ENCODE measurements around the gene ADGRV1.
A peak's percentile ranks its signal among the peaks of the same experiment; 100 is the strongest.

Gene ADGRV1

DNA sequence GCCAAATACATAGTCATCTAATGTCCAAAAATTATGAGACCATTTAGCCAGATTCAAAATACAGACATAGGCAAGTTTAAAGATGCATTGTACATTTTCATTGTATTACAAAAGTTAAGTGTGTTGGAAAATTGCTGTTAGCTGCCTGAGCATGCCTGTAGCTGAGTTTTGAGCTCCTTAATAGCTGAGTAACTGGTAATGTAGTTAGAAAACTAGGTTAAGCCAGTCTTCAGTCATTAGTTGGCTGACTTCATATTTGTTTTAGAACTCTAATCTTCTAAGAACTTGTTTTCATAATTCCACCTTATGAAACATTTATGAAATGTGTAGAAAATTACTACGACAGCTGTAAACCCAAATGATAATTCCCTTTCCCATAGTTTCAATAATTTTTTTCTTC is 531.2 kb downstream of the ADGRV1 start:
- no peaks in the 10 kb centered on the region for H3K4me1 ChIP-seq (ENCODE audit: control insufficient read depth in 1 of 2, insufficient read depth in 2 of 2, low read length in 2 of 2)
- H3K18ac ChIP-seq (ENCODE audit: low read length) = no peak overlapping the region
- H3K36me3 ChIP-seq (ENCODE audit: control insufficient read depth in 1 of 2, insufficient read depth in 2 of 2, low read length in 2 of 2) = no peaks in the 10 kb centered on the region
- H2BK120ac ChIP-seq (ENCODE audit: insufficient read depth, low read length, poor library complexity) = no peak overlapping the region
- no peak overlapping the region for H4K12ac ChIP-seq (ENCODE audit: low read depth, low read length)
- H3K9me3 ChIP-seq (ENCODE audit: insufficient read depth, low read depth, low read length) = no peaks in the 10 kb centered on the region
- H3K4ac ChIP-seq (ENCODE audit: low read depth, low read length) = no peak overlapping the region
- no peak overlapping the region for H2AFZ ChIP-seq (ENCODE audit: insufficient read depth, low read length, poor library complexity)
- H3K79me1 ChIP-seq (ENCODE audit: low read length) = no peaks in the 10 kb centered on the region
- no peak overlapping the region for H3K27ac ChIP-seq (ENCODE audit: low read depth, low read length)
- H3K4me2 ChIP-seq (ENCODE audit: low read length) = no peak overlapping the region
- no CpG with 5 or more reads among the region's 1 CpG for WGBS (ENCODE audit: extremely low coverage, insufficient coverage, insufficient read length)
- no peaks in the 10 kb centered on the region for H3K27me3 ChIP-seq (ENCODE audit: insufficient read depth, low read length)
- no peak overlapping the region for H3K23ac ChIP-seq (ENCODE audit: low read length)
- H3K4me3 ChIP-seq (ENCODE audit: low read depth, low read length) = no peak overlapping the region
- no peak overlapping the region for H4K91ac ChIP-seq (ENCODE audit: low read depth, low read length)
- DNase-seq = peak in 1 of 2 donors; percentile 49
- H3K14ac ChIP-seq (ENCODE audit: low read length) = no peak overlapping the region
- H4K8ac ChIP-seq (ENCODE audit: low read depth, low read length) = no peak overlapping the region
- no peak overlapping the region for H3K9ac ChIP-seq (ENCODE audit: low read length)
- no peak overlapping the region for H2BK5ac ChIP-seq (ENCODE audit: low read depth, low read length, poor library complexity)
- H3K79me2 ChIP-seq (ENCODE audit: control insufficient read depth, insufficient read depth, low read length, poor library complexity) = no peaks in the 10 kb centered on the region
- H2BK12ac ChIP-seq (ENCODE audit: low read length) = no peak overlapping the region
- H2AK5ac ChIP-seq (ENCODE audit: low read length) = no peak overlapping the region

DNA sequence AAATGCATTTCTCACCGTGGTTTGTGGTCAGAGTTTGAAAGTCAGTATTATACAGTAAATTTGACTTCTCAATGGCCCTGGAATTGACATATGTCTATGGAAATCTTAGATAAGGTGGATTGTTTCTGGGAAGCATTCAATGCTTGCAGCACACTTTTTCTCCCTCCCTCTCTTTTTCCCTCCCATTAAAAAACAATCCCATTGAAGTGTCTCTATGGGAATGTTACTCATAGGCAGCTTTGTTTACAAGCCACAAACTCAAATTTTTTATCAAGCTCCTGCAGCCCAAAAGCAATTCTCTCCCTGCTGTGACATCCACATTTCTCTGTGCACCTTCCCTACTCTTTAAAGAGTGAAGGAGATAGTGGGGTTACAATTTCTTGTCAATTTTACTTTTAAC is 532.4 kb downstream of the ADGRV1 start:
- Histone ChIP-seq H3K9ac (ENCODE audit: low read length) (no peak overlapping the region), H3K27ac (ENCODE audit: low read depth, low read length) (no peak overlapping the region), H2AFZ (ENCODE audit: insufficient read depth, low read length, poor library complexity) (no peak overlapping the region), H2BK12ac (ENCODE audit: low read length) (no peak overlapping the region), H3K79me2 (ENCODE audit: control insufficient read depth, insufficient read depth, low read length, poor library complexity) (no peaks in the 10 kb centered on the region), H3K9me3 (ENCODE audit: insufficient read depth, low read depth, low read length) (no peaks in the 10 kb centered on the region), H3K27me3 (ENCODE audit: insufficient read depth, low read length) (no peaks in the 10 kb centered on the region), H3K14ac (ENCODE audit: low read length) (no peak overlapping the region), H3K18ac (ENCODE audit: low read length) (no peak overlapping the region), H2AK5ac (ENCODE audit: low read length) (no peak overlapping the region), H3K4me1 (ENCODE audit: control insufficient read depth in 1 of 2, insufficient read depth in 2 of 2, low read length in 2 of 2) (no peaks in the 10 kb centered on the region), H3K23ac (ENCODE audit: low read length) (no peak overlapping the region), H3K4me2 (ENCODE audit: low read length) (no peak overlapping the region), H3K4ac (ENCODE audit: low read depth, low read length) (no peak overlapping the region), H4K91ac (ENCODE audit: low read depth, low read length) (no peak overlapping the region), H4K12ac (ENCODE audit: low read depth, low read length) (no peak overlapping the region), H3K79me1 (ENCODE audit: low read length) (no peaks in the 10 kb centered on the region), H4K8ac (ENCODE audit: low read depth, low read length) (no peak overlapping the region), H2BK120ac (ENCODE audit: insufficient read depth, low read length, poor library complexity) (no peak overlapping the region), H2BK5ac (ENCODE audit: low read depth, low read length, poor library complexity) (no peak overlapping the region), H3K4me3 (ENCODE audit: low read depth, low read length) (no peak overlapping the region), H3K36me3 (ENCODE audit: control insufficient read depth in 1 of 2, insufficient read depth in 2 of 2, low read length in 2 of 2) (no peaks in the 10 kb centered on the region)
- no CpG with 5 or more reads among the region's 1 CpG for WGBS (ENCODE audit: extremely low coverage, insufficient coverage, insufficient read length)
- DNase-seq = peak in 1 of 2 donors; percentile 51

DNA sequence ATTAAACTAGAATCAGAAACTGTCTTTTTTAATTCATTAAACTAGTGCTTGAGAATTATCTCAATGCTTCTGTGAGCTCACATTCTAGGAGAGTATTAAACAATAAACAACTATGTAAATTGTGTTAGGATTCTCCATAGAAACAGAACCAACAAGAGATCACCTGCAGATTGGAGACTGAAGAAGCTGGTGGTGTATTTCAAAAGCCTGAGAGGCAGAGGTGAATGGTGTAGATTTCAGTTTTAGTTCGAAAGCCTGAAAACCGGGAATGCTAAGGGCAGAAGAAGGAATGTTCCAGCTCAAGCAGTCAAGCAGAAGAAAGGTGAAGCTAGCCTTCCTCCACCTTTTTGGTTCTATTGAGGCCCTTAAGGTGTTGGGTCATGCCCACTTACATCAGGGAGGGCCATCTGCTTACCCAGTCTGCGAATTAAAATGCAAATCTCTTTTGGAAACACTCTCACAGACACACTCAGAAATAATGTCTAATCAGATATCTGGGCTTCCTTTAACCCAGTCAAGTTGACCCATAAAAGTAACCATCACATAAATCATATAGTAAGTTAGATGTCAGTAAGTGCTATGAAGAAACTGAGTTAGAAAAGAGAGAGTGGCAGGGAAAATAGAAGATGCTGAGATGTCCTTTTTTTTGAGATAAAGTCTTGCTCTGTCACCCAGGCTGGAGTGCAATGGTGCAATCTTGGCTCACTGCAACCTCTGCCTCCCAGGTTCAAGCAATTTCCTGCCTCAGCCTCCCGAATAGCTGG is 533.1 kb downstream of the ADGRV1 start:
- WGBS (ENCODE audit: extremely low coverage, insufficient coverage, insufficient read length) = no CpG with 5 or more reads among the region's 4 CpGs
- H3K27ac ChIP-seq (ENCODE audit: low read depth, low read length) = no peak overlapping the region
- H3K4me1 ChIP-seq (ENCODE audit: control insufficient read depth in 1 of 2, insufficient read depth in 2 of 2, low read length in 2 of 2) = no peaks in the 10 kb centered on the region
- no peak overlapping the region for H2BK12ac ChIP-seq (ENCODE audit: low read length)
- H3K79me1 ChIP-seq (ENCODE audit: low read length) = no peaks in the 10 kb centered on the region
- H3K4ac ChIP-seq (ENCODE audit: low read depth, low read length) = no peak overlapping the region
- H3K36me3 ChIP-seq (ENCODE audit: control insufficient read depth in 1 of 2, insufficient read depth in 2 of 2, low read length in 2 of 2) = no peaks in the 10 kb centered on the region
- DNase-seq = peak; percentile 66 to 90
- H3K27me3 ChIP-seq (ENCODE audit: insufficient read depth, low read length) = no peaks in the 10 kb centered on the region
- no peak overlapping the region for H2AK5ac ChIP-seq (ENCODE audit: low read length)
- no peak overlapping the region for H2BK120ac ChIP-seq (ENCODE audit: insufficient read depth, low read length, poor library complexity)
- no peak overlapping the region for H3K18ac ChIP-seq (ENCODE audit: low read length)
- no peak overlapping the region for H4K91ac ChIP-seq (ENCODE audit: low read depth, low read length)
- H3K9ac ChIP-seq (ENCODE audit: low read length) = no peak overlapping the region
- no peak overlapping the region for H3K23ac ChIP-seq (ENCODE audit: low read length)
- no peaks in the 10 kb centered on the region for H3K9me3 ChIP-seq (ENCODE audit: insufficient read depth, low read depth, low read length)
- no peak overlapping the region for H2BK5ac ChIP-seq (ENCODE audit: low read depth, low read length, poor library complexity)
- no peak overlapping the region for H3K4me3 ChIP-seq (ENCODE audit: low read depth, low read length)
- no peak overlapping the region for H4K8ac ChIP-seq (ENCODE audit: low read depth, low read length)
- no peaks in the 10 kb centered on the region for H3K79me2 ChIP-seq (ENCODE audit: control insufficient read depth, insufficient read depth, low read length, poor library complexity)
- H3K4me2 ChIP-seq (ENCODE audit: low read length) = no peak overlapping the region
- no peak overlapping the region for H2AFZ ChIP-seq (ENCODE audit: insufficient read depth, low read length, poor library complexity)
- H3K14ac ChIP-seq (ENCODE audit: low read length) = no peak overlapping the region
- no peak overlapping the region for H4K12ac ChIP-seq (ENCODE audit: low read depth, low read length)

DNA sequence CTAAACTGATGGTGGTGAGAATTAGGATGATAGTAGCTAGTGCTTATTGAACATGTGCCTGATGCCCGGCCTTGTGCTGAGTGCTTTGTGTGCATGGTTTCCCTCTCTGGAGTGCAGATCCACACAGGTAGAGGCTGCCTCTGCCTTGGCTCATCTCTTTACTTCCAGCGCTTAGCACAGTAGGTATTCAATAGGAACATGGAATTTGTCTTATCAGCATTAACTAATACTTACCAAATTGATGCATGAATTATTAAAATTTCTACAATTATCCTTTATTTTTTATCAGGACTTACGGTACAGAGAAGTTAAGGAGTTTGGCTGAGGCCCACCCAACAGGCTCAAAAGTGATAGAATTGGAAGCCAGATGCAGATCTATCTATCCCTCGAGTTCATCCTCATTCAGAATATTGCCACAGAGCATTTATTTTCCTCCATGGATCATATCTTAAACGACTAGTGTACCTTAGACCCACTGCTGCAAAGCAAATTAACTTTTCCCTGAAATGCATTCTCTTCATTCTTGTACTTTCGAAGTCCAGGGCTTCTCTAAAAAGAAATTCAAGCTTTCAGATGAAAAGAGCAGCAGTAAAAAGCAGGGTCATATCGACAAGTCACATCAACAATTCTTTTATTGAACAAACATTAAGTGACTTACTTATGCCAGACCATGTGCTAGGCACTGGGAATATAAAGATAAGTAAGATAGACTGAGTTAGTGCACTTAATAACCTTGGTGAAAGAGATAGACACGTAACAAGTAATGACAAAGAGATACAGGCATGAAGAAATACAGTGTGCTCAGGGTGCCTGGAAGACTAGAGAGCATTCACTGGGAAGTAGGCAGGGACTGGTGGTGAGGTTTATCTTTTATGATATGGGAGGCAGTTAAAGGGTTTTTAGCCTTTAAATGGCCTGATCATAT is 534.5 kb downstream of the ADGRV1 start:
- Histone ChIP-seq H3K23ac (ENCODE audit: low read length) (no peak overlapping the region), H3K27me3 (ENCODE audit: insufficient read depth, low read length) (no peaks in the 10 kb centered on the region), H3K9ac (ENCODE audit: low read length) (no peak overlapping the region), H4K12ac (ENCODE audit: low read depth, low read length) (no peak overlapping the region), H3K14ac (ENCODE audit: low read length) (no peak overlapping the region), H3K9me3 (ENCODE audit: insufficient read depth, low read depth, low read length) (no peaks in the 10 kb centered on the region), H2BK120ac (ENCODE audit: insufficient read depth, low read length, poor library complexity) (no peak overlapping the region), H2BK5ac (ENCODE audit: low read depth, low read length, poor library complexity) (no peak overlapping the region), H3K4me2 (ENCODE audit: low read length) (no peak overlapping the region), H3K27ac (ENCODE audit: low read depth, low read length) (no peak overlapping the region), H3K79me2 (ENCODE audit: control insufficient read depth, insufficient read depth, low read length, poor library complexity) (no peaks in the 10 kb centered on the region), H3K4ac (ENCODE audit: low read depth, low read length) (no peak overlapping the region), H3K4me1 (ENCODE audit: control insufficient read depth in 1 of 2, insufficient read depth in 2 of 2, low read length in 2 of 2) (no peaks in the 10 kb centered on the region), H3K18ac (ENCODE audit: low read length) (no peak overlapping the region), H2AK5ac (ENCODE audit: low read length) (no peak overlapping the region), H2BK12ac (ENCODE audit: low read length) (no peak overlapping the region), H3K36me3 (ENCODE audit: control insufficient read depth in 1 of 2, insufficient read depth in 2 of 2, low read length in 2 of 2) (no peaks in the 10 kb centered on the region), H2AFZ (ENCODE audit: insufficient read depth, low read length, poor library complexity) (no peak overlapping the region), H4K91ac (ENCODE audit: low read depth, low read length) (no peak overlapping the region), H4K8ac (ENCODE audit: low read depth, low read length) (no peak overlapping the region), H3K4me3 (ENCODE audit: low read depth, low read length) (no peak overlapping the region), H3K79me1 (ENCODE audit: low read length) (no peaks in the 10 kb centered on the region)
- peak; percentile 42 to 67 for DNase-seq
- no CpG with 5 or more reads among the region's 8 CpGs for WGBS (ENCODE audit: extremely low coverage, insufficient coverage, insufficient read length)

Measured in trophoblast cell (in vitro differentiated cells and primary cell).